Measurements from ENCODE around the gene THOC1. TPM values are rescaled to one million over a fixed set of nuclear protein-coding genes. Genes with fewer than 3 reads are reported as not detected.

The THOC1 gene, protein sequence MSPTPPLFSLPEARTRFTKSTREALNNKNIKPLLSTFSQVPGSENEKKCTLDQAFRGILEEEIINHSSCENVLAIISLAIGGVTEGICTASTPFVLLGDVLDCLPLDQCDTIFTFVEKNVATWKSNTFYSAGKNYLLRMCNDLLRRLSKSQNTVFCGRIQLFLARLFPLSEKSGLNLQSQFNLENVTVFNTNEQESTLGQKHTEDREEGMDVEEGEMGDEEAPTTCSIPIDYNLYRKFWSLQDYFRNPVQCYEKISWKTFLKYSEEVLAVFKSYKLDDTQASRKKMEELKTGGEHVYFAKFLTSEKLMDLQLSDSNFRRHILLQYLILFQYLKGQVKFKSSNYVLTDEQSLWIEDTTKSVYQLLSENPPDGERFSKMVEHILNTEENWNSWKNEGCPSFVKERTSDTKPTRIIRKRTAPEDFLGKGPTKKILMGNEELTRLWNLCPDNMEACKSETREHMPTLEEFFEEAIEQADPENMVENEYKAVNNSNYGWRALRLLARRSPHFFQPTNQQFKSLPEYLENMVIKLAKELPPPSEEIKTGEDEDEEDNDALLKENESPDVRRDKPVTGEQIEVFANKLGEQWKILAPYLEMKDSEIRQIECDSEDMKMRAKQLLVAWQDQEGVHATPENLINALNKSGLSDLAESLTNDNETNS
- 18.1 to 27.6 TPM (median 20.4 TPM) in 5 replicates for total RNA-seq (2022; extraction: Qiagen RNA extraction; ENCODE audit: low read depth)

DNA sequence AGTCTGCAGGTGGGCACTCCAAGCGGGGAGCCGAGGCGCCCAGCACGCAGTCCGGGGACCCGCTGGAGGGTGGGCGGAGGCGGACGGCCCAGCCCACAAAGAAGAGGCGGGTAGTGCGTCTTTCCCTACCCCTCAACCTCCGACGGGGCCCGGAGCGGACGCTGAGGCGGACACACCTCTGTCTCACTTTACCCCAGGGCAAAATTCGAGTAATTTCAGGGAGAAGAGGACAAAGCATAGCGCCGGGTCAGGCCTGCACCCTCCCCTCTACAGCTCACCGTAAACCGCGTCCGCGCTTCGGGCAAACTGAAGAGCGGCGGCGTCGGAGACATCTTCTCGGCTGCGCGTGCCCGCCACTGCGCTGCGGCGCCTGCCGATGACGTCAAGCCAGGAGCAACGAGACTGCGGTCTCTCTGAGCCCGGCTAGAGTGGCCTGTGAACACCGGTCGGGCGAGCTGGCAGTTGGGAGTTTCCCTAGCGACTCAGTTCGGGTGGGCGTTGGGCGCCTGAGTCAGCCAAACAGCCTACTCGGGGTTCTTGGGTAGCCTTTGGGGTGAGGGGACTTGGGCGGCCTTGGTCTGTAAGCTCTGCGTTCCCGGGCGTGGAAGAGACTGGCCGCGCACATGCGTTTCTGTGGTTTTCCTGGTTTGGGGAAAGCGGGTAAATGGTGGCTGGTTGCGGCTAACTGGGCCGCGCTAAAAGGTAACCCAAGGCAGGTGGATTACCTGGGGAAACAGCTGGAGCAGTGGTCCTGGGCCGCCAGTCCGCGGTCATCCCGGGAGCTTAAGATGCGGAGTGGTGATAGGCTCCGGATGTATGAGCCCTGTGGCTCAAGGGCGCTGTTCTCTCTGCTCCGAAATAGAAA, at the start of gene THOC1:
THOC1 (minus strand) TSS at position 360 of the 865 bp plus-strand sequence; CDS start at position 332, 28 bp downstream.

Other genes starting within 250 kb of the THOC1 start
- gene TUBB8B, start 218.4 kb downstream of the THOC1 start, total RNA-seq (2022; extraction: Qiagen RNA extraction; ENCODE audit: low read depth) = not detected in 5 replicates
- 63.5 to 71.1 TPM (median 64.9 TPM) in 5 replicates for gene USP14, start 109.5 kb downstream of the THOC1 start, total RNA-seq (2022; extraction: Qiagen RNA extraction; ENCODE audit: low read depth)
- 0.03 to 0.07 TPM (median 0.06 TPM) in 3 of 5 replicates, not detected in the others for gene COLEC12, start 232.7 kb upstream of the THOC1 start, total RNA-seq (2022; extraction: Qiagen RNA extraction; ENCODE audit: low read depth)

Measured in A549 treated with CpdA at 1 μM for 4 hours (cell line).